ENCODE measurements around the gene KDM1B. TPM values are rescaled to one million over a fixed set of nuclear protein-coding genes. Genes with fewer than 3 reads are reported as not detected.

KDM1B gene
- total and polyA plus RNA-seq, 9 of the 15 experiments (the other 6 are each of a cell fraction or from before 2014, with no cell fraction given): 1.4 to 58.9 (median 36.3) TPM

DNA sequence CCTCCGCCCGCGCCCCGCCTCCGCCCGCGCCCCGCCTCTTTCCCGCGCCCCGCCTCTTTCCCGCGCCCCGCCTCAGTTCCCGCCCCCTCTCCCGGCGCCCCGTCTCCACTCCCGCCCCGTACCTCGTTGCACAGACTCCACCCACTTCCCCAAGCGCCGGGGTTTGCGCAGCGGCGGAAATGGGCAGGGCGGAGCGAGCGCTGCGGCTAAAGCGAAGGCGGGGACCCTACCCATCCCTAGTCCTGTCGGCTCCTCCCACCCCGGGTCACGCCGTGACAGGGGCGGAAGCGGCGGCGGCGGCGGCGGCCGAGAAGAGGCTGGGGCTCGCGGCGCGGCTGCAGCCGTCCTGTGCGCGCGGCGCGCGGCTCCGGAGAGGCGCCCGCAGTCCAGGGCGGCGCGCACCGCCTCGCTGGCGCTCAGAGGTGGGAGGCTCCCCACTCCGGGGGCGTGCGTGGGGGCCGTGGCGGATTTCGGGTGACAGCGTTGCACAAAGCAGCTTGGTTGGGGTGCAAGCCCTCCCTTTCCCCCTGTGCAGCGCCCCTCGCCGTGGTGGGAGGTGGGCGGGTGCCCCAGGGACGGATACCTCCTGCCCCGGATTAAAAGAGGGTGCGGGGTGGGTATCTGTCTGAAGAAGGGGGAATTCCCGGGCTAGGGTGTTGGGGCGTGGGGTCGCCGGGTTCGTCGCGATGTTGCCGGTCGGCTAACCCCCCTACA is at the start of gene KDM1B (continued):
- TF ChIP-seq, protein P1, sequence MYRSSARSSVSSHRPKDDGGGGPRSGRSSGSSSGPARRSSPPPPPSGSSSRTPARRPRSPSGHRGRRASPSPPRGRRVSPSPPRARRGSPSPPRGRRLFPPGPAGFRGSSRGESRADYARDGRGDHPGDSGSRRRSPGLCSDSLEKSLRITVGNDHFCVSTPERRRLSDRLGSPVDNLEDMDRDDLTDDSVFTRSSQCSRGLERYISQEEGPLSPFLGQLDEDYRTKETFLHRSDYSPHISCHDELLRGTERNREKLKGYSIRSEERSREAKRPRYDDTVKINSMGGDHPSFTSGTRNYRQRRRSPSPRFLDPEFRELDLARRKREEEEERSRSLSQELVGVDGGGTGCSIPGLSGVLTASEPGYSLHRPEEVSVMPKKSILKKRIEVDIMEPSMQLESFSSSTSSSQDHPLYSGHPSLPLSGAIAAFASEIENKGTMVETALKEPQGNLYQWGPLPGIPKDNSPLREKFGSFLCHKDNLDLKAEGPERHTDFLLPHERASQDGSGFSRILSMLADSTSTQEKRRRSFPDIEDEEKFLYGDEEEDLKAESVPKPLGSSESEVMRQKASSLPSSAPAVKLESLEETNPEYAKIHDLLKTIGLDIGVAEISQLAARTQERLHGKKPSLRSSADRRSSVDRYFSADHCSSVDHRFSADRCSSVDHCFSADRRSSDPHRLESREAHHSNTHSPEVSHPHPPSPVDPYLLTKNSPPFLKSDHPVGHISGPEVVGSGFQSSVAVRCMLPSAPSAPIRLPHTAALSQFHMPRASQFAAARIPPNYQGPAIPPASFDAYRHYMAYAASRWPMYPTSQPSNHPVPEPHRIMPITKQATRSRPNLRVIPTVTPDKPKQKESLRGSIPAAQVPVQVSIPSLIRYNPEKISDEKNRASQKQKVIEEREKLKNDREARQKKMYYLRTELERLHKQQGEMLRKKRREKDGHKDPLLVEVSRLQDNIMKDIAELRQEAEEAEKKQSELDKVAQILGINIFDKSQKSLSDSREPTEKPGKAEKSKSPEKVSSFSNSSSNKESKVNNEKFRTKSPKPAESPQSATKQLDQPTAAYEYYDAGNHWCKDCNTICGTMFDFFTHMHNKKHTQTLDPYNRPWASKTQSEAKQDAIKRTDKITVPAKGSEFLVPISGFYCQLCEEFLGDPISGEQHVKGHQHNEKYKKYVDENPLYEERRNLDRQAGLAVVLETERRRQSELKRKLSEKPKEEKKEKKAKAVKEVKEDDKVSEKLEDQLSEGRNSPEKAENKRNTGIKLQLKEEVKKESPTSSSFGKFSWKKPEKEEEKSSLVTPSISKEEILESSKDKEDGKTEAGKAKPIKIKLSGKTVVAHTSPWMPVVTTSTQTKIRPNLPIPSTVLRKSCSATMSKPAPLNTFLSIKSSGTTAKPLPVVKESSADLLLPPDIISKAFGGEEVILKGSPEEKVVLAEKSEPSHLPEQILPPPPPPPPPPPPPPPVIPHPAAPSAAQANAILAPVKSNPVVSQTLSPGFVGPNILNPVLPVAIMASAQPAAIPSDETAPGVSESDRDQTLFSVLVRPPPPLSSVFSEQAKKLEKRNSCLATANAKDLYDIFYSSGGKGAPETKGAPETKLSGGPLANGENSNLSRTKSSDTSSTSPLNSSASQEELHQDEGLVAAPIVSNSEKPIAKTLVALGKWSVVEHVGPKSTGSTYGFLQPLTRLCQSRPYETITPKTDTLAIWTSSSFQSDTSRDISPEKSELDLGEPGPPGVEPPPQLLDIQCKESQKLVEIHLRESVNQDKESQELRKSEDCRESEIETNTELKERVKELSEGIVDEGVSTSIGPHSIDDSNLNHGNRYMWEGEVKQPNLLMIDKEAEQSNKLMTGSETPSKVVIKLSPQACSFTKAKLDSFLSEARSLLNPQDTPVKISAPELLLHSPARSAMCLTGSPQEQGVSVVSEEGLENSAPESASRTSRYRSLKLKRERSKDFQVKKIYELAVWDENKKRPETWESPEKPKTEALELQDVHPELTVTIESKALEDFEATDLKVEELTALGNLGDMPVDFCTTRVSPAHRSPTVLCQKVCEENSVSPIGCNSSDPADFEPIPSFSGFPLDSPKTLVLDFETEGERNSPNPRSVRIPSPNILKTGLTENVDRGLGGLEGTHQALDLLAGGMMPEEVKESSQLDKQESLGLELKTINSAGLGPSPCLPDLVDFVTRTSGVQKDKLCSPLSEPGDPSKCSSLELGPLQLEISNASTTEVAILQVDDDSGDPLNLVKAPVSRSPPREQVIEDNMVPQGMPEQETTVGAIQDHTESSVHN (IDR thresholded peaks at IDR 0.05; ENCODE audit: borderline replicate concordance in 1 of 2, low read depth in 1 of 2): no peak
- TF ChIP-seq ZEB2 (IDR thresholded peaks at IDR 0.05): no peak
- TF ChIP-seq BRD4 (IDR thresholded peaks at IDR 0.05): no peak
- no peak for TF ChIP-seq TAF7 (tag; IDR thresholded peaks at IDR 0.05)
- no peak for TF ChIP-seq ATF2 (CRISPR knock-in tag; IDR thresholded peaks at IDR 0.05)
- TF ChIP-seq ZNF561 (CRISPR knock-in tag; conservative IDR thresholded peaks at IDR 0.05): no peak
- no peak for TF ChIP-seq CBFB (CRISPR knock-in tag; IDR thresholded peaks at IDR 0.05)
- TF ChIP-seq RUNX1 (IDR thresholded peaks at IDR 0.05; ENCODE audit: low read depth): no peak
- no peak for TF ChIP-seq ZNF217 (CRISPR knock-in tag; IDR thresholded peaks at IDR 0.05)
- TF ChIP-seq, protein P2, sequence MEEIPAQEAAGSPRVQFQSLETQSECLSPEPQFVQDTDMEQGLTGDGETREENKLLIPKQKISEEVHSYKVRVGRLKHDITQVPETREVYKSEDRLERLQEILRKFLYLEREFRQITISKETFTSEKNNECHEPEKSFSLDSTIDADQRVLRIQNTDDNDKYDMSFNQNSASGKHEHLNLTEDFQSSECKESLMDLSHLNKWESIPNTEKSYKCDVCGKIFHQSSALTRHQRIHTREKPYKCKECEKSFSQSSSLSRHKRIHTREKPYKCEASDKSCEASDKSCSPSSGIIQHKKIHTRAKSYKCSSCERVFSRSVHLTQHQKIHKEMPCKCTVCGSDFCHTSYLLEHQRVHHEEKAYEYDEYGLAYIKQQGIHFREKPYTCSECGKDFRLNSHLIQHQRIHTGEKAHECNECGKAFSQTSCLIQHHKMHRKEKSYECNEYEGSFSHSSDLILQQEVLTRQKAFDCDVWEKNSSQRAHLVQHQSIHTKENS (CRISPR knock-in tag; IDR thresholded peaks at IDR 0.05): no peak
- TF ChIP-seq, protein P3, sequence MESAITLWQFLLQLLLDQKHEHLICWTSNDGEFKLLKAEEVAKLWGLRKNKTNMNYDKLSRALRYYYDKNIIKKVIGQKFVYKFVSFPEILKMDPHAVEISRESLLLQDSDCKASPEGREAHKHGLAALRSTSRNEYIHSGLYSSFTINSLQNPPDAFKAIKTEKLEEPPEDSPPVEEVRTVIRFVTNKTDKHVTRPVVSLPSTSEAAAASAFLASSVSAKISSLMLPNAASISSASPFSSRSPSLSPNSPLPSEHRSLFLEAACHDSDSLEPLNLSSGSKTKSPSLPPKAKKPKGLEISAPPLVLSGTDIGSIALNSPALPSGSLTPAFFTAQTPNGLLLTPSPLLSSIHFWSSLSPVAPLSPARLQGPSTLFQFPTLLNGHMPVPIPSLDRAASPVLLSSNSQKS (CRISPR knock-in tag; IDR thresholded peaks at IDR 0.05): no peak
- TF ChIP-seq MAFF (IDR thresholded peaks at IDR 0.05; ENCODE audit: low read length): no peak
- no peak for TF ChIP-seq NFIX (CRISPR knock-in tag; IDR thresholded peaks at IDR 0.05; ENCODE audit: low read depth)
- TF ChIP-seq TCF7L2 (IDR thresholded peaks at IDR 0.05; ENCODE audit: low read depth, low read length): no peak
- no peak for TF ChIP-seq SMARCB1 (IDR thresholded peaks at IDR 0.05; ENCODE audit: insufficient read length, low read depth)

Measured in K562 (cell line).